HG03103 (cell line): Measurements from ENCODE around the gene PRMT7.
A peak's percentile ranks its signal among the peaks of the same experiment; 100 is the strongest.

Source experiments
- ATAC-seq: cut with Tn5 transposase; IDR thresholded peaks from one replicate; pipeline ENCODE4 v1.9.1; 2021; ENCODE audit warnings: low read depth; ENCODE audit not compliant: unreplicated experiment

The PRMT7 gene

GRCh38 chr16:68345351-68345810, 34.6 kb downstream of the PRMT7 start:
- no peak for ATAC-seq

GRCh38 chr16:68345958-68346635, 35.3 kb downstream of the PRMT7 start:
- ATAC-seq, result no peak

GRCh38 chr16:68346892-68347480, 36.2 kb downstream of the PRMT7 start:
- no peak for ATAC-seq

GRCh38 chr16:68347605-68348004, 36.8 kb downstream of the PRMT7 start:
- no peak for ATAC-seq

- ATAC-seq, result no peak
These were observed 38.0 kb downstream of the PRMT7 start for GRCh38 chr16:68348639-68349445.

- ATAC-seq, result no peak
These were observed 39.1 kb downstream of the PRMT7 start for GRCh38 chr16:68349838-68350410.

GRCh38 chr16:68350813-68351350, 40.1 kb downstream of the PRMT7 start:
- no peak for ATAC-seq

GRCh38 chr16:68351463-68351862, 40.6 kb downstream of the PRMT7 start:
- no peak for ATAC-seq

- no peak for ATAC-seq
These were observed 41.2 kb downstream of the PRMT7 start for GRCh38 chr16:68351991-68352431.

- ATAC-seq, result no peak
These were observed 42.5 kb downstream of the PRMT7 start for GRCh38 chr16:68353366-68353765.

GRCh38 chr16:68354816-68355215, 44.0 kb downstream of the PRMT7 start:
- ATAC-seq, result no peak

GRCh38 chr16:68355447-68356248, 44.8 kb downstream of the PRMT7 start:
- no peak for ATAC-seq

GRCh38 chr16:68356249-68356918, 45.6 kb downstream of the PRMT7 start:
- ATAC-seq, result peak; percentile 73

- ATAC-seq, result no peak
These were observed 46.1 kb downstream of the PRMT7 start for GRCh38 chr16:68356919-68357286.

GRCh38 chr16:68357521-68357922, 46.7 kb downstream of the PRMT7 start:
- ATAC-seq, result no peak

GRCh38 chr16:68357923-68358322, 47.1 kb downstream of the PRMT7 start:
- no peak for ATAC-seq

GRCh38 chr16:68358951-68359350, 48.1 kb downstream of the PRMT7 start:
- ATAC-seq, result no peak

GRCh38 chr16:68359398-68360191, 48.8 kb downstream of the PRMT7 start:
- no peak for ATAC-seq

GRCh38 chr16:68360547-68360946, 49.7 kb downstream of the PRMT7 start:
- no peak for ATAC-seq
